Bronchial epithelial cell (primary cell): ENCODE data around the gene ADAMTS16. TPM values are rescaled to one million over a fixed set of nuclear protein-coding genes. Genes with fewer than 3 reads are reported as not detected.

Source experiments
- DNase-seq: peaks from one replicate; pipeline ENCODE4 v3.0.0-alpha.2; 2010; ENCODE audit warnings: low read depth
- FAIRE-seq: peaks from 2 replicates; lab custom pipeline; 2011; peaks lifted over from hg19 to GRCh38; lab: Jason Lieb, UNC
- H3K27me3 ChIP-seq: 2 replicates; pipeline ENCODE4 v1.5.1; 2011; ENCODE audit warnings: low read length; ENCODE audit not compliant: control insufficient read depth, insufficient read depth
- H3K36me3 ChIP-seq: 2 replicates; pipeline ENCODE4 v1.5.1; 2011; ENCODE audit warnings: low read length; ENCODE audit not compliant: control insufficient read depth, insufficient read depth
- H3K4me3 ChIP-seq: 2 replicates; pipeline ENCODE4 v1.5.1; 2011; ENCODE audit warnings: mild to moderate bottlenecking, low read depth, low read length, control low read depth
- CTCF ChIP-seq: IDR thresholded peaks from 2 replicates; pipeline ENCODE4 v1.5.1; 2011; ENCODE audit warnings: mild to moderate bottlenecking, moderate library complexity, low read length, control low read depth, inconsistent platforms; ENCODE audit not compliant: insufficient read depth, severe bottlenecking
- total RNA-seq: library from RNA; depleted of rRNA; stranded (reverse); fragments of >200 nt; gene quantifications from 2 replicates; pipeline ENCODE4 v1.2.1, GENCODE V29; 2014

ADAMTS16 gene
- total RNA-seq, 1 donor from 2014 or later, result not detected

- TF ChIP-seq CTCF, result no peak
- no peaks in the 10 kb centered on the region for H3K36me3 ChIP-seq
- no peaks in the 10 kb centered on the region for H3K27me3 ChIP-seq
- H3K4me3 ChIP-seq, result no peak overlapping the region
- FAIRE-seq, result no peak
- DNase-seq, result peak; percentile 90
These were observed 131.0 kb downstream of the ADAMTS16 start for GRCh38 chr5:5270958-5271785.

- FAIRE-seq (no peak), DNase-seq (no peak)
- Histone ChIP-seq H3K36me3 (no peaks in the 10 kb centered on the region), H3K27me3 (no peaks in the 10 kb centered on the region), H3K4me3 (no peak overlapping the region)
- no peak for TF ChIP-seq CTCF
These were observed 131.7 kb downstream of the ADAMTS16 start for GRCh38 chr5:5271786-5272321.

- H3K27me3 ChIP-seq, result no peaks in the 10 kb centered on the region
- no peaks in the 10 kb centered on the region for H3K36me3 ChIP-seq
- DNase-seq, result no peak
- FAIRE-seq, result no peak
- H3K4me3 ChIP-seq, result no peak overlapping the region
- no peak for TF ChIP-seq CTCF
These were observed 133.3 kb downstream of the ADAMTS16 start for GRCh38 chr5:5273398-5273797.

GRCh38 chr5:5273976-5274375, 133.8 kb downstream of the ADAMTS16 start:
- Histone ChIP-seq H3K36me3 (no peaks in the 10 kb centered on the region), H3K4me3 (no peak overlapping the region), H3K27me3 (no peaks in the 10 kb centered on the region)
- DNase-seq (no peak), FAIRE-seq (no peak)
- no peak for TF ChIP-seq CTCF

GRCh38 chr5:5275211-5275610, 135.1 kb downstream of the ADAMTS16 start:
- no peak for FAIRE-seq
- DNase-seq, result no peak
- Histone ChIP-seq H3K4me3 (no peak overlapping the region), H3K27me3 (no peaks in the 10 kb centered on the region), H3K36me3 (no peaks in the 10 kb centered on the region)
- no peak for TF ChIP-seq CTCF
